HT-29 (cell line): Measurements from ENCODE around the gene HSD3B2. TPM values are rescaled to one million over a fixed set of nuclear protein-coding genes. Genes with fewer than 3 reads are reported as not detected.

Experiments used
- DNase-seq: peaks from one replicate; pipeline ENCODE4 v3.0.0-alpha.2; 2015; ENCODE audit warnings: low spot score
- total RNA-seq: library from RNA; depleted of rRNA; stranded (reverse); fragments of >200 nt; shearing (Covaris generic); gene quantifications from 2 replicates; pipeline ENCODE4 v1.2.3, GENCODE V29; 2014

Gene HSD3B2
- total RNA-seq, 1 experiment from 2014 or later = not detected

GRCh38 chr1:119396982-119397381 is 18.0 kb upstream of the HSD3B2 start:
- DNase-seq = no peak

GRCh38 chr1:119397986-119398385 is 17.0 kb upstream of the HSD3B2 start:
- no peak for DNase-seq

- no peak for DNase-seq
These were observed 10.2 kb upstream of the HSD3B2 start for GRCh38 chr1:119404736-119405135.

- no peak for DNase-seq
These were observed 5.2 kb upstream of the HSD3B2 start for GRCh38 chr1:119409731-119410130.

GRCh38 chr1:119410961-119411360 is 4.0 kb upstream of the HSD3B2 start:
- no peak for DNase-seq

GRCh38 chr1:119416006-119416640 is 1.2 kb downstream of the HSD3B2 start:
- no peak for DNase-seq

GRCh38 chr1:119419109-119419508 is 4.2 kb downstream of the HSD3B2 start:
- DNase-seq = no peak

GRCh38 chr1:119420638-119421037 is 5.7 kb downstream of the HSD3B2 start:
- no peak for DNase-seq

- no peak for DNase-seq
These were observed 7.7 kb downstream of the HSD3B2 start for GRCh38 chr1:119422631-119423030.

DNA sequence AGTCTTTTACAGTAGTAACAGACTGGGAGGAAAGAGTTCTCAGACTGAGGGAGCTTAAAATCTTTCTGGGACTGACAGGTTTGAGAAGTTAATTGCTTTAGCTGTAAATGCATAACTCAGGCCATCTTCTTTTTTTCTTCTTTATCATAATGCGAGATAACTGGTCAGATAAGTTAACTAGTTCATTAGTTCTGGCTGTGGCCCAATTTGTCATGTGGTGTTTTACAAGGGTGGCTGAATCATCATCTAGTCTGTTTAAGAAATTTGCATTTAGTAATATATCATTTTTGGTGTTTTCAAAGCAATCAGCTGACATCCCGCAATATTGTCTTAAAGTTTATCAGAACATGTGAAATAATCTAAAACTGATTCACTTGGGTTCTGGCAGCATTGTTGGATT is 14.0 kb downstream of the HSD3B2 start:
- DNase-seq = no peak

GRCh38 chr1:119429687-119430086 is 14.7 kb downstream of the HSD3B2 start:
- DNase-seq = no peak

- no peak for DNase-seq
These were observed 15.5 kb downstream of the HSD3B2 start for GRCh38 chr1:119430486-119430885.

- no peak for DNase-seq
These were observed 16.9 kb downstream of the HSD3B2 start for GRCh38 chr1:119431836-119432235.

DNA sequence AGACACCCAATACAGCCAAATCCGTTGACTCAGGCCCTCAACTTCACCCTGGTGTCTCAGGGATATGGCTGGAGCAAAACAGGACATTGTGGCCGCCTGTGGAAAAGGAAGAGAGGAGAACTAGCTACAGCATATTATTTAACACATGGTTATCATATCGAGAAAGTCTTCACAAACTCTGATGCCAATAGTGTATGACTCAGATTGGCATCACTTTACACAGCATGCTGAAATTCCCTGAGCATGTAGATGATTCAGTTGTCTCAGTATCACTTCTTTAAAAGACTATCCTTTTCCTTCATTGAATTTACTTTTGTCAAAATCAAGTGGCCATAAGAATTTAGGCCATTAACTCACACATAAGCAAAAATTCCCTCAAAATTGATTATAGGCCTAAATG is 20.1 kb downstream of the HSD3B2 start:
- no peak for DNase-seq

GRCh38 chr1:119438761-119439160 is 23.8 kb downstream of the HSD3B2 start:
- DNase-seq = no peak

GRCh38 chr1:119440721-119441307 is 25.9 kb downstream of the HSD3B2 start:
- no peak for DNase-seq

DNA sequence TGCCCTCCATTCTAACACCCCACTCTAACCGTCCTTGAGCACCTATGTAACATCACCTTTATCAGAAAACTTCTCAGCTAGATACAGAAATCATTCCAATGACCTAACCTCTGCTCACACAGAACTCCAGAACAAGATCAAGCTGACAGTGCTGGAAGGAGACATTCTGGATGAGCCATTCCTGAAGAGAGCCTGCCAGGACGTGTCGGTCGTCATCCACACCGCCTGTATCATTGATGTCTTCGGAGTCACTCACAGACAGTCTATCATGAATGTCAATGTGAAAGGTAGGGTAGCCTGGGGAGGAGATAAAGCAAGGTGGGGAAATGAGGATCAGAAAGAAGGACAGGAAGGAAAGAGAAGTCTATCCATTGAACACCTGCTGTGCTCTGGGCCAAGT is 27.8 kb downstream of the HSD3B2 start:
- no peak for DNase-seq

GRCh38 chr1:119446321-119446720 is 31.4 kb downstream of the HSD3B2 start:
- DNase-seq = no peak

GRCh38 chr1:119447344-119448126 is 32.6 kb downstream of the HSD3B2 start:
- DNase-seq = no peak

DNA sequence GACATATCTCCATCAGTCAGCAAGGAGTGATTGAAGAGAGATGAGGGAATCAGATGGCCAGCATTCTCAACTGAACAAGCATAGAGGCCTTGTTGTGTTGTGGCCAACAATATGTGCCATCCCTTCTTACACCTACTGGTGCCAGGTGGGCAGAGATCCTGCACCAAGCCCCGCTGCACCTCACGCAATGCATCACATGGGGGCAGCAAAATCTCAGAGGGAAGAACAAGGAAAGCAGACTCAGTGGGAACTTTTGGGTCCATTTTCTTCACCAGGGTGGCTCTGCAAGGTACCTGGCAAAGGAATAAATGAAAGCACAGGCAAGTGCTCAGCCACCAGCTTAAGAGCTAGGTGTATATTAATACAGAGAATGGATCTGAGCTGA is 33.2 kb downstream of the HSD3B2 start:
- DNase-seq = peak; percentile 22

- DNase-seq = peak; percentile 16
These were observed 35.0 kb downstream of the HSD3B2 start for GRCh38 chr1:119449971-119450370.

DNA sequence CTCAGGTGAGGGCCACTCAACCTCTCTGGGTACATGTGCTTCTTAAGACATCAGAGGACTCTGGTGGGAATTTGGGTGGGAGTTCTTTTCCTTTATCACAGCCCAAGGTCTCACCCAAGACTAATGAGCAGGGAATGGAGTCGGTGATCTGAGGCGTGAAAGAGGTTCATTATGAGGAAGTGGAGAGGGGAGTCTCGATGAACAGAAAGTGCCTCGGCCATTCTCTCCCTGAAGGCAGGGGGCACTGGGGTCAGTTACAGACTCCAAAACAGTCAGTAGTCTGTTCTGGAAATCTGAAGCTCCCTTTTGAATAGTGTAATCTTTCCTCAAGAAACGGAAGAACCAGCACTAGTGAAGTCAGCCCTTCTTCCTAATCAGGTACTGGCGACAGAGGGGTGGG is 36.2 kb downstream of the HSD3B2 start:
- no peak for DNase-seq

DNA sequence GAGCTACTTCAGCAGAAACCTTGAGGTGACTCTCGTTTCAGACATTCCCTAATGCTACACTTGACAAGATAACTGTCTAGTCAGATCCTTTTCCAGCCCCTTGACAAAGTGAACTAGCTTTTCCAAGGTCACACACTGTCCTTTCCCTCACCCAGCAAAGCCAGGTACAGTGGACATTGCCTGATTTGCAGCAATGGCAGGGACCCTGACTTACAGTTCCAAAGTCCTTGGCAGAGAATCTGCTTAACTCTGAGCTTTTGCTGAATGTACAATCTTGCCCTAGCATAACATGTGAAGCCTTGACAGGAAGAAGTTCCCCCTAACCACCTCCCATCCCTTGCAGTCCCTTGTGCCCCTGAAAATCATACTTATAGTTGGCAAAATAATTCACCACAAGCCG is 37.1 kb downstream of the HSD3B2 start:
- no peak for DNase-seq
